GM18873 (cell line): ENCODE measurements around the gene COG5.
A peak's percentile ranks its signal among the peaks of the same experiment; 100 is the strongest.
"Not testable (repeated sequence)": the region's sequence is repeated elsewhere in the genome, so short reads cannot be mapped to it uniquely, and the experiment has no call there.

ENCODE experiments used
- ATAC-seq: cut with Tn5 transposase; IDR thresholded peaks from one replicate; pipeline ENCODE4 v1.9.1; 2021; ENCODE audit warnings: mild to moderate bottlenecking, moderate library complexity, moderate number of reproducible peaks; ENCODE audit not compliant: unreplicated experiment, low FRiP score

Gene COG5

DNA sequence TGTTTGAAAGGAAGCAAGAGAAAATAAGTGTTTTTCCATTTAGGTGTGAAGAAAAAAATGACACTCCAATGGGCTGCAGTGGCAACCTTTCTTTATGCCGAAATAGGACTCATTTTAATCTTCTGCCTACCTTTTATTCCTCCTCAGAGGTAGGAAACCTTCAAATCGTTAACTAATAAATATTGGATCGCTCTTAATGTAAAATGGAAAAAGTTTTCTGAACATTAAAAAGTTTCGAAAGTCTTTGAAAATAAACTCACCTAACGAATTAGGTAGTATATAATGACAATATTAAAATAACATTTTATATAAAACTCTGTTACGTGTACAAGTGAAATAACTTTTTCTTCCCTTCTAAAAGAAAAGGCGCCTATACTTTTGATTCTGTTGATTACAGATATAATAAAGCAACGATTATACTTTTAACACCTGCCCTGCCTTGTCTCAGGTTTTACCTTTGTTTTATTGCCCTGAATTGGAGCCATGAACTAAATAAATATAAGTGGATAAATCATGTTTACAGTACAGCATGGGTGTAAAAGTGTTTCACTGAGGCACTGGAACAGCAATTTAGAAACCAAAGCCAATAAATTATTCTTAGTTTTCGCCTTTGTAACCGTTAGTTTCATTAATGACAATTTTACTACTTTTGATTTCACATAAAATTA, 17.1 kb upstream of the COG5 start:
- no peak for ATAC-seq

DNA sequence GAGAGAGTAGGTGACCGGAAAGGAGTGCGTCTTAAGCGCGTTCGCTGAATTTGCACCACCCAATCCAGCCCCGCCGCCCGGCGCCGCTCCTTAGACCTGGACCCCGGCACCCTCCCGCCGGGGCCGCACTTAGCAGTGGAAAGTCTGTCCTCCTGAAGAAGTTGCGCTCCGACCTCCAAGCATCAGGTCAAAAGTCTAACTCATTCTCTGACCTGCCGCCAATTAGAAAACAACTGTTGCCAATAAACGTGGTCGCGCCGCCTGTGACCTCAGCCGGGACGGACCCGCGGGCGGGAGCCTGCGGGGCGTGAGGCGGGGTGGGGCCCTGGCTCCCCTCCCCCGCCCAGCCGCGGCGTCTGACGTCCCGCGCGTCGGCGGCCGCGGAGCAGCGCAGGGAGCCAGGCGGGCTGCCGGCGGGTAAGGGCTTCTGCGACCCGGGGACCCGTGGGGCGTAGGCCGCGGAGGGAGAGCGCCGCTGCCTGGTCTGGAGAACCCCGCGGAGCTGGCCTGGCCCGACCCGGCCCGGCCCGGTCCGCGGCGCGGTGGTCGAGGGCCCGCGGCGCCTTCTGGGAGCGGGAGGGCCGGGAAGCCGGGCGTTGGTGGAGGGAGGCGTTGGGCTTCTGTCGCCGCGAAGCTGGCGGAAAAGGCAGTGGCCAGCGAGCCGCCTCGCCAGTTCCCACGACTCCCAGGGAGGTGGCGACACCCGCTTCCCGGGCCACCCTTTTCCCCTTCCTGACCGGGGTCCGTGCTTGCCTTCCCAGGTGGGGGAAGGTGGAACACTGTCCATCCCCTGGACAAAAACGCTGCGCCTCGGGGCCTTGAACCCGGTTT, 16.4 kb upstream of the COG5 start, which contains the start of gene BCAP29:
BCAP29 (plus strand) TSS at position 362 of the 831 bp plus-strand sequence. CDS start 527 bp downstream, outside the sequence.
- peak; percentile 75 for ATAC-seq

DNA sequence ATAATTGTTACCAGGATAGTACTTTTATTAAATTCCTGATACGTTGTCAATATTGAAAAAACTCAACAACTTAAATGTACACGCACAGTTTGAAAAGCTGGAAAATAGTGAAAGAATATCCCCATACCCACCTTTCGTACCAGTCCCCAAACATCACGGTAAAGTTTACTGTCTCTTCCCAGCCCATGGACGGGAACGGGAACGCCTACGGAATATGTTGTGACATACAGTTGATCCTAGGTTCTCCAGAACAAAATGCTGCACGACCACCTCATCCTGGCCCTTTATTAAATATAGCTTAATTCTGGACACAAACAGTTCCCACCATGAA, 15.8 kb upstream of the COG5 start:
- no peak for ATAC-seq

DNA sequence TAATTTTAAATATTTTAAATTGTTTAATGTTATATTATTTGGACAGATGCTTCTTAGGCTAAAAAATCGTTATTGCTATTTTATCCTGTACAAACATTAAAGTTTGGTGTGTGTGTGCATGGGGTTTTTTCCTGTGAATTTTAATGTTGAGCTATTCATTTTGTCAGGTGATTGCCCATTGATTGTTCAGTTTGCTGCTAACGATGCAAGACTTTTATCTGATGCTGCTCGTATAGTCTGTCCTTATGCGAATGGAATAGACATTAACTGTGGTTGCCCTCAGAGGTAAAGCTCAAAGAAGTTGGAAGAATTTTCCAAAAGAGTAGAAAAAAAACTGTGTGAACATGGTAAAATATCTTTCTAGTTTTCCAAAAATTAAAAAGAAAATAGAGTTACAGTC, 9.8 kb upstream of the COG5 start:
- ATAC-seq, result no peak

DNA sequence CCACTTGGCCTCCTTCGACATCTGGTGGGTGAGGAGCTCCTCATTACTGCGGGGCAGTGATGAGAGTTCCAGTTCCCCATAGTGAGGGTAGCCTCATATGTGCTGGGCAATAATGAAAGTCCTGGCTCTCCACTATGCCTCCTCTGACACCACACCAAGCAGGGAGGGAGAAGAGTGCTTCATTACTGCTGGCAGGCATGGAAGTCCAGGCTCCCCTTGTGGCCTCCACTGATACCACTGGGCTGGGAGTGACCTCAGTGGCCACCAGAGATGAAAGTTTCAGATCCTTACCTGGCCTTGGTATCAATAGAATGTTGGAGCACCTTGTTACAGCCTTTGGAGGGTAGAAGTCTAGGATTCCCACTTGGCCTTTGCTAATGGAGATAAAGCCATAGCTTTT, 6.6 kb upstream of the COG5 start:
- no peak for ATAC-seq

DNA sequence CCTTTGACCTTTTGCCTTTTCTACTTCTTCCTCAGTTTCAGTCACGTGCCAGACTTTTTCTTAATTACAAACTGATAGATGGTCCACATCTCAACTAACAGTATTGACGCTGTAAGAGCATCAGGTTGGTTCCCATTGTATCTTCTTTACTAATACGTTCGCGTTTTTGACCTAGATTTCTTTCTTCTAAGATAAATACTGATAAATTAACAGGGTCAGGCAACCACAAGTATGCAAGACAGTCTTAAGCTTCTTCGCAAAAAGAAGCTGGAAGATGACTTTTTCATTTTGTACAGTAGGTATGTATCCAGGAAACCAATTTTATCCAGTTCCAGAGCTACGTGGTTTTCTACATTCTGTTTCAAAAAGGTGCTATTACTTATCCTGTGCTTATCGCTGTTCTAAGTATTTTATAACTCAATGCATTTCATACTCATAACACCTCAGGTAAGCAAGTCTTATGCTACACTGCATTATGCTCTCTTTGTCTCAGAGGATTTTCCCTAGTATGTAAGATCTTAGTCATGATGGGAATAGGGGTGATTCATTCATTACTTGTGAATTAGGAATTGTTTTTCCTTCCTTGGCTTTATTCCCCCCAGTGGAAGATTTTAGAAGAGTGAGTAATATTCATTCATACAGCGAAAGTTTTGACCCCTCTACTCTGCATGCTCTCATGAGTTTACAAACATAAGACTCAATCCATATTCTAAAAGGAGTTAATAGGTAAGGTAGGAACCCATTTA, 1.0 kb upstream of the COG5 start:
- ATAC-seq, result no peak

DNA sequence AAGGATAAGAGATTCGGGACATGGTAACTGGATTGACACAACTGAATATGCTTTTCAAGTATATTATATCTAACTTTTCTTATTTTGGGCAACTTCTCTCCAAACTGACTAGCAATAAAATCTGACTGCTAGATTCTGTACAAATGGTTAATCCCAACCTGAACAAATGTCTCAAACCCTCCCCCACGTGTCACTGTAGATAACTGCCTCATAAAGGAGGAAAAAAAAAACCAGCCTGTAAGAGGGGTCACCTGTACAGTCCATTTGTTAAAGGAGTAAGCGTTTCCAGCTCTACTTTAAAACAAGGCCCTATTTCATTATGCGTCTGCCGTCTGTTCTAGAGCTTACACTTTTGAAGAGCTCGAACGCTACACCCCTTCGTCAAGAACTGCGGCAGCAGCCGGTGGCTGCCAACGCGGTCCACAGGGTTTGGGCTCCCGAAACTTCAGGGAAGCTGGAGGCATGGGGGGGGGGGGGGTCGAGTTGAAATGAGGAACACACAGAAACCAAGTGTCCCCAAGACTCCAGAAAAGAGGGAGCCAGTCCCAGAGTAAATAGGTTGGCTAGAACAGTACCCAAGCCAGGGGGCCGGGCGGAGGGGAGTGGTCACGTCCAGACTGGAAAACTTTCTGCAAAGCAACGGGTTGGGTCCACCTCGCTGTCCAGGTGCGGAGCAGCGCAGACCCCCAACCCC, 492 bp downstream of the COG5 start:
- ATAC-seq, result peak; percentile 43

DNA sequence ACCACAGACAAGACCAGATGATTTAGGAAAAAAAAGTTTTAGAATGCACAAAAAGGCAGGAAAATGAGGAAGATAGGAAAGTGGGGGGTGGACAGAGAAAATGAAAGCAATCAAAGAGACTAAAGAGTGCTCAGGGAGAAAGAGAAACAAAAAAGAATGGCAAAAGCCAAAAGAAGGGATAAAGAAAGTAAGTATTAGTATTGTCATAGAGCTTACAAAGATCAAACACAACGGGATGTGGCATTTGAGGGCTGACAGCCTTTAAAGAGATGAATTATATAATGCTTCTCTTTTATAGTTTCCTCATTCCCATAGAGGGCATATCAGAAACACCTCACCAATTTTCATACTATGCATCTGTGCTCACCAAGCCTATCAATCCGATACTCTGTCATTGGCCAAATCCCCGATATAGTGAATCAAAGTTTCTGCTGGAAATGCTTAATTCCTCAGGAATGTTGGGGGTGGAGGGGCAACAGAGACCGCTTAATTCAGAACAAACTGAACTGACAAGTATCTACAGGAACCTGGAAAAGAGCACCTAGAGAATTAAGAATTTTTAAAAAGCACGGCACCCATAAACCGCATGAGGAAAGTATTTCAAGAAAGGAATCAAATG, 2.7 kb downstream of the COG5 start:
- no peak for ATAC-seq

DNA sequence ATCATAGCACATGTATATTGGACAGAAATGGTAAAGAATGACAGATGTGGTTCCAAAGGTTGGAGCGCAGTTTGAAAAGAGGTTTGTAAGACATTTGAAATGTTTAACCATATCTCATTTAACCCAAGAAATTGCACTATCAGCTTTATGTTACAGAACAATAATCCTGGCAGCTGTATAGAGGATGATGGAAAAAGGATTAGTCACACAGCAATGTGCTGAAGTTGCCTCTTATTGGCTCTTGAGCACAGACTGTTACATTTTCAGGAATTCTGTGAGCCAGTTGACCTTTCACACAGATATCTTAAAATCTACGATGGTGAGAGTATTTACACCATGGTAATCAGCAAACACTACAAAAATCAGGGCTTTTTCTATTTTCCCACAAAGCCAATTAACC, 3.9 kb downstream of the COG5 start:
- ATAC-seq, result no peak

DNA sequence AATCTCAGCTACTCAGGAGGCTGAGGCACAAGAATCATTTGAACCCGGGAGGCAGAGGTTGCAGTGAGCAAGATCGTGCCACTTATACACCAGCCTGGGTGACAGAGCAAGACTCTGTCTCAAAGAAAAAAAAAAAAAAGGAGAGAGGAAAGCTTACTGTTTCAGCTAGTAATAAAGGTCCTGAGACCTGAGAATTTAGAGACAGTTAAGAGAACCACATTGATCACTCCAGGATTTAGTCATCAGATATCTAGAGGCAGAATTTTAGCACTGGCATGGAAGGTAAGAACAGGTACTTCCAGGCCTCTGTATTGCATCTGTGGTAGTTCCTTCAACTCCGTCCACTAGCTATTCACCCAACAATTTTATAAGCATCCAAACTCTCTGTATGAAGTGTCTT, 7.8 kb downstream of the COG5 start:
- ATAC-seq, result no peak

DNA sequence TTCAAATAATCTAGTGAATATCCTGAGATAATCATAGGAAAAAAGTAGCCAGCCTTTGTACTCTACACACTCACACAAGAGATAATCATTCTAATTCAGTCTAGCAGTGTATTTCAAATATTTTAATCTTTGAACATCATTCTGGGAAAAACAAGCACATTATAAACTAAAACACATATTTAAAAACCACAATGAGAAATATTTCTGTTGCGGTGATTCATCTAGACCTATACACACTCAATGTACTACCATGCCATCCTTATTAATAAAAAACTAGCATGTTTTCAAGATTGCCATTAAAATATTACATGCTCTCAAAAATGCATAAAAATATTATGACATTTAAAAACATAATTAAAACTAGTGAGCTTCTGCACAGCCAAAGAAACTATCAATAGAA, 11.8 kb downstream of the COG5 start:
- ATAC-seq, result no peak

DNA sequence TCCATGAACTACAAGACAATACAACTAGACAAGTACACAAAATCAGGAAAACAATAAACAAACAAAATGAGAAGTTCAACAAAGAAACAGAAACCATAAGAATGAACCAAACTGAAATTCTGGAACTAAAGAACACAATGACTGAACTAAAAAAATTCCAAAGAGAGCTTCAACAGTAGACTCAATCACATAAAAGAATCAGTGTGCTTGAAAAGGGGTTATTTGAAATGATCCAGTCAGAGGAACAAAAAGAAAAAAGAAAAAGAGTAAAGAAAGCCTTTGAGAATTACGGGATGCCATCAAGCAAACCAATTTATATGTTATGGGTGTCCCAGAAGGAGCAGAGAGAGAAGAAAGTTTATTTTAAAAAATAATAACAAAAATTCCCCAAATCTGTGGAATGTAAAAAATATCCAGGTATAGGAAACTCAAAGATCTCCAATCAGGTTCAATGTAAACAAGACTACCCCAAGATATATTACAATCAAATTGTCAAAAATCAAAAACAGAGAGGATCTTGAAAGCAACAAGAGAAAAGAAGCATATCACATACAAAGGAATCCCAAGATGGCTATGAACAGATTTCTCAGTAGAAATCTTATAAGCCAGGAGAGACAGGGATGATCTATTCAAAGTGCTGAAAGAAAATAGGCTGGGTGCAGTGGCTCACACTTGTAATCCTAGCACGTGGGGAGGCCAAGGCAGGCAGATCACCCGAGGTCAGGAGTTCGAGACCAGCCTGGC, 18.7 kb downstream of the COG5 start:
- no peak for ATAC-seq

DNA sequence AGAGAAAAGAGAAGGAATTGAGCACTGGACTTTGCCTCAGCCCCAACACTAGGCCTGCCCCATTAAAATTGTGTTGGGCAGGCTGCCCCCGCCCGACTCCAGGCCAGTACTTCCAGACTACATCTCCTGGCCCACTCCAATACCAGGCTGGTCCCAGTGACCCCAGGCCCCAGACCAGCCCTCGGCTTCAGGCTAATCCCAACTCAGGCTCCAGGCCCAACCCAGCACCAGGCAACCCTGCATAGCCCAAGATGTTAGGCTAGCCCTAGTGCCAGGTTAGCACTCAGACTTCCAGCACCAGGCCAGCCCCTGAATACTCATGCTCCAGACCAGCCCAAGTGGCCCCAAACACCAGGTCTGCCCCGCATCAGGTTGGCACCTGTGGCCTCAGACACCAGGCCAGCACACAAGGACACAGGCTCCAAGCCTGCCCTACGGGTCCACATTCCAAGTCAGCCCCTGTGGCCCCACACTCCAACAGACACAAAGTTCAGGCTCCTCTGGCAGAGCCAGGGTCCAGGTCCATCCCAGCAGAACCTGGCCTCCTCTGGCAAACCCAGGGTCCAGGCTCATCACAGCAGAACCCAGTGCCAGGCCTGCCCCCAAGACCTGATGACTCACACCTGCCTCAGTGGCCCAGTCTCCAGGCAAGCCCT, 20.3 kb downstream of the COG5 start:
- ATAC-seq, result no peak

DNA sequence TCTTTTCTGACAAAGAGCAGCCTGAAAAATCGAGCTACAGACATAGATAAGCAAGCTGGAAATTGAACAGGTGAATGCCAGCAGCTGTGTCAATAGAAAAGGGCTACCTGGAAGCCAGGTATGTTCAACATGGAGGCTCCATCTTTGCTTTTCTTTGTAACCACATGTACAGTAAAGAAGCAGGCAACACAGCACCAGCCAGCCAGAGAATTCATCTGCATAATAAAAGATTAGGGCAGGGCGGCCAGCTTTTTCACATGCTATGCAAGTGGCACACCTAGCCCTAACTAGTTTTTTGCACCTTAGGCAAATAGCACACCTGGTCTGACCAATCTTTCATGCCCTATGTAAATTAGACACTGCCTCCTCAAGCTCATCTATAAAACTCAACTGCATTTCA, 25.7 kb downstream of the COG5 start:
- no peak for ATAC-seq

DNA sequence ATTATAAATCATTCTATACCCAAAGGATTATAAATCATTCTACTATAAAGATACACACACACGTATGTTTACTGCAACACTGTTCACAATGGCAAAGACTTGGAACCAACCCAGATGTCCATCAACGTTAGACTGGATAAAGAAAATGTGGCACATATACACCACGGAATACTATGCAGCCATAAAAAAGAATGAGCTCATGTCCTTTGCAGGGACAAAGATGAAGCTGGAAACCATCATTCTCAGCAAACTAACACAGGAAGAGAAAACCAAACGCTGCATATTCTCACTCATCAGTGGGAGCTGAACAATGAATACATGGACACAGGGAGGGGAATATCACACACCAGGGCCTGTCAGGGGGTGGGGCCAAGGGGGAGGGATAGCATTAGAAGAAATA, 26.5 kb downstream of the COG5 start:
- ATAC-seq, result not testable (repeated sequence)

DNA sequence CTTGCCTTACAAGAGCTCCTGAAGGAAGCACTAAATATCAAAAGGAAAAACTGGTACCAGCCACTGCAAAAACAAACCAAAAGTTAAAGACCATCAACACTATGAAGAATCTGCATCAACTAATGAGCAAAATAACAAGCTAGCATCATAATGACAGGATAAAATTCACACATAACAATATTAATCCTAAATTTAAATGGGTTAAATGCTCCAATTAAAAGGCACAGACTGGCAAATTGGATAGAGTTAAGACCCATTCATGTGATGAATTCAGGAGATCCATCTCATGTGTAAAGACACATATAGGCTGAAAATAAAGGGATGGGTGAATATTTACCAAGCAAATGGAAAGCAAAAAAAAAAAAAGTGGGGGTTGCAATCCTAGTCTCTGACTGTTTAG, 29.6 kb downstream of the COG5 start:
- ATAC-seq, result no peak

DNA sequence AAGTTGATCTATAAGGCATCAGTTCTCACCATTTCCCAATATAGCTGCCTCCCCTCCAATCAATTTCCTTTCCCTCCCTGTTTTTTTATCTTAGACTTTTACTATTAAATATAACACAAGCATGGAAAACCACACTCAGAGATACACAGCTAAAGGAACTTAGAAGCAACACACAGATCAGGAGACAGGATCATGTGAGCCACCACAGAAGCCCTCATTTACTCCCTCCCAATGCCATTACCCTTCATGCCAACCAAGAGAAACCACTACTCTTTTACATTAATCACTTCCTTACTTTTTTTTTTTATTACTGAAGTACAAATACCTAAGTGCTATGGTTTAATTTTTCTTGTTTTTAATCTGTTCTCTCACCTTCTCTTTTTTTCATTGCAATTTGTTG, 33.0 kb downstream of the COG5 start:
- ATAC-seq, result no peak

DNA sequence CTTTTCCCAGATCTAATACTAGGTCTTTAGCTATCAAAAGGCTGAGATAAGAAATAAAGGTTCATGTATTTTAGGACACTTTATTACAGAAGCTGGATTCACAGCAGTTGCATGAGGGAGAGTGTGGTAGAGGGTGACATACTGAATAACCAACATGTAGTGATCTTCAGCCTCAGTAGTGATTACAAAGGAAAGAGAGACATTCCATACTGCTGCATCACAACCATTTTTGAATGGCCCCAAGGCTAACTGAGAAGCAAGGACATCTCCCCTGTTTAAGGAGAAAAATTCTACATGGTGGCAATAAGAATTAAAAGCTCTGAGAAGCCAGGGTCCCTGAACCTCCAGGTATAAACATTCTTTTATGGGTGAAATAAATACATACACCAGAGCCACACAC, 35.3 kb downstream of the COG5 start:
- ATAC-seq, result no peak

DNA sequence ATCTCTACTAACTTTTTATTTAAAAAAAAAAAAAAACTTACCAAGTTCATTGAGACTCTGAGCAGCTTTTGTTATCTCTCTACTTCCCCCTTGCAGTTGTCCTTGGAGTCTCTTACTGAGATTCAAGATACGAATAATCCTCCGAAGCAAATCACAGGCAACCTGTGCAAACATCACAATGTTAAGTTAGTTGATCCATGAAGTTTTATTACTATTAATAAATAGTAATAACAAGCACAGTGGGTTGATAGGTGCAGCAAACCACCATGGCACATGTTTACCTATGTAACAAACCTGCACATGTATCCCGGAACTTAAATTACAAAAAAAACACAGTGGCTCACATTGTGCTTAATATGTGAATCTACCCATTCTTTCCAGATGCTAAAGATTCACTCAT, 36.5 kb downstream of the COG5 start:
- ATAC-seq, result no peak
